ENCODE results near the gene TPRG1. TPM values are rescaled to one million over a fixed set of nuclear protein-coding genes. Genes with fewer than 3 reads are reported as not detected.

TPRG1 gene
- total and polyA plus RNA-seq, 2 donors (not counting 3 experiments of a cell fraction or from before 2014, with no cell fraction given), result 0.30 TPM; not detected in 1

DNA sequence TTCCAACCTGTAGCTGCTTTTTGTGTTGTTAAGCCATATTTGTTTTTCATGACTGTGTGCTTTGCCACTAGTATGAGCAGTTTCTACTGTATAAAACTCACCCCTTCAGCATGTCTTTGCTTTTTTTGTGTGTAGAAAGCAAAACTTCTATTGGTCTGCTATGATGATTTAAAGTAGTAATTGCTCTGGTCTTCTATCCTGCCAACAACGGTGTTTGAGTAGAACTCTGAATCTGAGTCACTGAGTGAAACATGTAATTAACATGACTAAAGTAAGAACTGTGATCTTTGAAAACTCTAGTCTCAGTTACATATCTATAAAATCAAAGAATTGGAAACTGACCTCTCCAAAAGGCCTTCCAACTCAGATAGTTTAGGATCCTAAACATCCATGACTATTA lies 133.6 kb downstream of the TPRG1 start:
- CTCF ChIA-PET, result no interaction called here
- intact Hi-C loops (cut with micrococcal nuclease), result no loop called here
- TF ChIP-seq MYC (IDR thresholded peaks at IDR 0.05; ENCODE audit: low read depth, low read length), result no peak
- H3K4me1 ChIP-seq (ENCODE audit: control insufficient read depth, extremely low read depth, insufficient read depth, low read length), result no peaks in the 10 kb centered on the region
- no peak overlapping the region for H3K4me2 ChIP-seq (ENCODE audit: insufficient read depth, low read length)
- no peak overlapping the region for H3K27ac ChIP-seq (ENCODE audit: insufficient read depth, low read depth, low read length)
- POLR2A ChIA-PET, result no interaction called here
- dilution Hi-C loops (cut with MboI; ENCODE audit: extremely low pct_ligation_motif_present, low sequenced_read_pairs), result no loop called here
- no peaks in the 10 kb centered on the region for H3K79me2 ChIP-seq (ENCODE audit: control insufficient read depth, insufficient read depth, low read length)
- no peaks in the 10 kb centered on the region for H3K9me1 ChIP-seq (replicated peaks; ENCODE audit: control insufficient read depth, extremely low read depth, insufficient read depth, low read length)
- no peaks in the 10 kb centered on the region for H3K27me3 ChIP-seq (ENCODE audit: control insufficient read depth in 2 of 2, insufficient read depth in 2 of 2, low read length in 2 of 2)
- no peak overlapping the region for H2AFZ ChIP-seq (ENCODE audit: low read depth, low read length)
- H3K9me3 ChIP-seq (replicated peaks; ENCODE audit: control insufficient read depth, insufficient read depth, low read length), result no peaks in the 10 kb centered on the region
- no TSS peak for BruUV-seq (replicated peaks)
- H3K36me3 ChIP-seq (ENCODE audit: control insufficient read depth in 2 of 2, extremely low read depth in 1 of 2, insufficient read depth in 2 of 2, low read length in 2 of 2), result no peaks in the 10 kb centered on the region
- FAIRE-seq (no peak), DNase-seq (ENCODE audit: low read depth, low spot score) (no peak)
- no peak overlapping the region for H3K4me3 ChIP-seq (replicated peaks in 1 of 3; ENCODE audit: insufficient read depth in 1 of 3, low read depth in 1 of 3, low read length in 3 of 3)
- H4K20me1 ChIP-seq (replicated peaks; ENCODE audit: control insufficient read depth, extremely low read depth, insufficient read depth, low read length), result no peaks in the 10 kb centered on the region
- no peak overlapping the region for H3K9ac ChIP-seq (replicated peaks; ENCODE audit: extremely low read depth, insufficient read depth, low read length)

DNA sequence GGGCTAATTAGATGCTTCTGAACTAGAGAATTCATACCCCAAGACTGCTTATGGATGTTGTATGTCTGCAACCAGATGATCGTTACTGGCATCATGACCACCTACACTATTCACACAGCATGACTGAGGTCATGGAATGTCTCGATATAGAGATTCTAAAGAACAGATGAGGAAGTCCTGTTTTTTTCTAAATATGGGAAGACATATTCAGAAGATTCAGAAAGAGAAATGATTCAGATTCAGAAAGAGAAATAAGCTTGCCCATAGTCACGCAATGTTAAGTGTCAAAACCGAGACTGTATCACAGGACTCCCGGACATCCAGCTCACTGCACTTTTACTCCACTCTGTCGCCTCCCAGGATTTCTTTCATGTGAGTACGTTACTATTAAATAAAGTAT lies 136.2 kb downstream of the TPRG1 start:
- DNase-seq (ENCODE audit: low read depth, low spot score) (no peak), FAIRE-seq (no peak)
- ChIA-PET CTCF (interaction anchor here (1.0 kb wide), 1 partner anchor 641 kb away, joined by 3 read pairs; no protein-coding TSS in a partner anchor), POLR2A (no interaction called here)
- Histone ChIP-seq H3K4me3 (replicated peaks in 1 of 3; ENCODE audit: insufficient read depth in 1 of 3, low read depth in 1 of 3, low read length in 3 of 3) (no peak overlapping the region), H3K36me3 (ENCODE audit: control insufficient read depth in 2 of 2, extremely low read depth in 1 of 2, insufficient read depth in 2 of 2, low read length in 2 of 2) (no peaks in the 10 kb centered on the region), H3K9me1 (replicated peaks; ENCODE audit: control insufficient read depth, extremely low read depth, insufficient read depth, low read length) (no peaks in the 10 kb centered on the region), H3K4me2 (ENCODE audit: insufficient read depth, low read length) (no peak overlapping the region), H3K4me1 (ENCODE audit: control insufficient read depth, extremely low read depth, insufficient read depth, low read length) (no peaks in the 10 kb centered on the region), H3K9me3 (replicated peaks; ENCODE audit: control insufficient read depth, insufficient read depth, low read length) (no peaks in the 10 kb centered on the region), H3K9ac (replicated peaks; ENCODE audit: extremely low read depth, insufficient read depth, low read length) (no peak overlapping the region), H4K20me1 (replicated peaks; ENCODE audit: control insufficient read depth, extremely low read depth, insufficient read depth, low read length) (no peaks in the 10 kb centered on the region), H3K27me3 (ENCODE audit: control insufficient read depth in 2 of 2, insufficient read depth in 2 of 2, low read length in 2 of 2) (no peaks in the 10 kb centered on the region), H3K79me2 (ENCODE audit: control insufficient read depth, insufficient read depth, low read length) (no peaks in the 10 kb centered on the region), H2AFZ (ENCODE audit: low read depth, low read length) (no peak overlapping the region), H3K27ac (ENCODE audit: insufficient read depth, low read depth, low read length) (no peak overlapping the region)
- intact Hi-C loops (cut with micrococcal nuclease) (no loop called here), dilution Hi-C loops (cut with MboI; ENCODE audit: extremely low pct_ligation_motif_present, low sequenced_read_pairs) (no loop called here)
- TF ChIP-seq, protein P1, sequence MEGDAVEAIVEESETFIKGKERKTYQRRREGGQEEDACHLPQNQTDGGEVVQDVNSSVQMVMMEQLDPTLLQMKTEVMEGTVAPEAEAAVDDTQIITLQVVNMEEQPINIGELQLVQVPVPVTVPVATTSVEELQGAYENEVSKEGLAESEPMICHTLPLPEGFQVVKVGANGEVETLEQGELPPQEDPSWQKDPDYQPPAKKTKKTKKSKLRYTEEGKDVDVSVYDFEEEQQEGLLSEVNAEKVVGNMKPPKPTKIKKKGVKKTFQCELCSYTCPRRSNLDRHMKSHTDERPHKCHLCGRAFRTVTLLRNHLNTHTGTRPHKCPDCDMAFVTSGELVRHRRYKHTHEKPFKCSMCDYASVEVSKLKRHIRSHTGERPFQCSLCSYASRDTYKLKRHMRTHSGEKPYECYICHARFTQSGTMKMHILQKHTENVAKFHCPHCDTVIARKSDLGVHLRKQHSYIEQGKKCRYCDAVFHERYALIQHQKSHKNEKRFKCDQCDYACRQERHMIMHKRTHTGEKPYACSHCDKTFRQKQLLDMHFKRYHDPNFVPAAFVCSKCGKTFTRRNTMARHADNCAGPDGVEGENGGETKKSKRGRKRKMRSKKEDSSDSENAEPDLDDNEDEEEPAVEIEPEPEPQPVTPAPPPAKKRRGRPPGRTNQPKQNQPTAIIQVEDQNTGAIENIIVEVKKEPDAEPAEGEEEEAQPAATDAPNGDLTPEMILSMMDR (IDR thresholded peaks at IDR 0.05; ENCODE audit: extremely low read depth in 1 of 2, insufficient read depth in 1 of 2, low read depth in 1 of 2, low read length in 2 of 2), result no peak
- TF ChIP-seq POLR2AphosphoS5 (IDR thresholded peaks at IDR 0.05; ENCODE audit: insufficient read depth, low read depth, low read length) (no peak), POLR2A (IDR thresholded peaks at IDR 0.05; ENCODE audit: low read depth, low read length) (no peak), FOS (IDR thresholded peaks at IDR 0.05; ENCODE audit: borderline replicate concordance, insufficient read depth, low read length) (no peak), EZH2 (IDR thresholded peaks at IDR 0.05; ENCODE audit: borderline replicate concordance, low read depth, low read length, severe bottlenecking) (no peak), GATA2 (IDR thresholded peaks at IDR 0.05; ENCODE audit: insufficient read depth, insufficient read length, low read depth, low read length) (no peak), MYC (IDR thresholded peaks at IDR 0.05; ENCODE audit: low read depth, low read length) (no peak), JUN (IDR thresholded peaks at IDR 0.05; ENCODE audit: borderline replicate concordance, insufficient read depth, insufficient read length, low read depth) (no peak)
- TF ChIP-seq, protein P2, sequence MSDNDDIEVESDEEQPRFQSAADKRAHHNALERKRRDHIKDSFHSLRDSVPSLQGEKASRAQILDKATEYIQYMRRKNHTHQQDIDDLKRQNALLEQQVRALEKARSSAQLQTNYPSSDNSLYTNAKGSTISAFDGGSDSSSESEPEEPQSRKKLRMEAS (IDR thresholded peaks at IDR 0.05; ENCODE audit: insufficient read depth, insufficient read length), result no peak
- BruUV-seq (replicated peaks), result no TSS peak

Measured in endothelial cell of umbilical vein (primary cell).